MM.1S (cell line): Measurements from ENCODE around the gene GAGE2A.
"Not testable (repeated sequence)": the region's sequence is repeated elsewhere in the genome, so short reads cannot be mapped to it uniquely, and the experiment has no call there.

Source experiments
- EZH2phosphoT487 ChIP-seq: fragments of 300-600 bp; sonication (generic); IDR thresholded peaks from 2 replicates; pipeline ENCODE4 v1.6.1; 2018; ENCODE audit warnings: antibody characterized with exemption, low read length
- TF ChIP-seq, protein P1 (sequence below): fragments of 300-600 bp; sonication (generic); IDR thresholded peaks from 2 replicates; pipeline ENCODE4 v1.5.1; 2016; ENCODE audit warnings: antibody characterized with exemption, low read length, mixed read lengths

DNA sequence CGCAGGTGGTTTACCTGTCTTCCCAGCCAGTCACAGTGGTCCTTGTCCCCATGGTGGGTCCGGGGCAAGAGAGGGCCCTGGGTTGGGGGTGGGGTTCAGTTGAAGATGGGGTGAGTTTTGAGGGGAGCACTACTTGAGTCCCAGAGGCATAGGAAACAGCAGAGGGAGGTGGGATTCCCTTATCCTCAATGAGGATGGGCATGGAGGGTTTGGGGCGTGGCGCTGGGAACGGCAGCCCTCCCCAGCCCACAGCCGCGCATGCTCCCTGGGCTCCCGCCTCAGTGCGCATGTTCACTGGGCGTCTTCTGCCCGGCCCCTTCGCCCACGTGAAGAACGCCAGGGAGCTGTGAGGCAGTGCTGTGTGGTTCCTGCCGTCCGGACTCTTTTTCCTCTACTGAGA, 9.4 kb downstream of the GAGE2A start, which contains the start of gene GAGE1:
- TF ChIP-seq, protein P1, sequence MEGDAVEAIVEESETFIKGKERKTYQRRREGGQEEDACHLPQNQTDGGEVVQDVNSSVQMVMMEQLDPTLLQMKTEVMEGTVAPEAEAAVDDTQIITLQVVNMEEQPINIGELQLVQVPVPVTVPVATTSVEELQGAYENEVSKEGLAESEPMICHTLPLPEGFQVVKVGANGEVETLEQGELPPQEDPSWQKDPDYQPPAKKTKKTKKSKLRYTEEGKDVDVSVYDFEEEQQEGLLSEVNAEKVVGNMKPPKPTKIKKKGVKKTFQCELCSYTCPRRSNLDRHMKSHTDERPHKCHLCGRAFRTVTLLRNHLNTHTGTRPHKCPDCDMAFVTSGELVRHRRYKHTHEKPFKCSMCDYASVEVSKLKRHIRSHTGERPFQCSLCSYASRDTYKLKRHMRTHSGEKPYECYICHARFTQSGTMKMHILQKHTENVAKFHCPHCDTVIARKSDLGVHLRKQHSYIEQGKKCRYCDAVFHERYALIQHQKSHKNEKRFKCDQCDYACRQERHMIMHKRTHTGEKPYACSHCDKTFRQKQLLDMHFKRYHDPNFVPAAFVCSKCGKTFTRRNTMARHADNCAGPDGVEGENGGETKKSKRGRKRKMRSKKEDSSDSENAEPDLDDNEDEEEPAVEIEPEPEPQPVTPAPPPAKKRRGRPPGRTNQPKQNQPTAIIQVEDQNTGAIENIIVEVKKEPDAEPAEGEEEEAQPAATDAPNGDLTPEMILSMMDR = not testable (repeated sequence)
- TF ChIP-seq EZH2phosphoT487 = not testable (repeated sequence)
